SK-N-SH treated with all-trans-retinoic acid at 6 μM for 48 hours (cell line): Measurements from ENCODE around the gene OR4M1.

Experiments
- ARNTL ChIP-seq: fragments of 450-650 bp; formaldehyde crosslinking; IDR thresholded peaks from 2 replicates; pipeline ENCODE4 v1.5.0; 2020; ENCODE audit warnings: low read depth, mild to moderate bottlenecking, moderate library complexity, borderline replicate concordance
- CREB5 ChIP-seq: fragments of 250-450 bp; sonication (Bioruptor Pico); IDR thresholded peaks from 2 replicates; pipeline ENCODE4 v1.5.1; 2020; ENCODE audit warnings: low read depth, mild to moderate bottlenecking, moderate library complexity
- CSDC2 ChIP-seq: fragments of 250-450 bp; sonication (Bioruptor Pico); IDR thresholded peaks from 2 replicates; pipeline ENCODE4 v1.5.0; 2020; ENCODE audit warnings: mild to moderate bottlenecking, moderate library complexity
- CSRNP3 ChIP-seq: fragments of 250-450 bp; sonication (Bioruptor Pico); IDR thresholded peaks from 2 replicates; pipeline ENCODE4 v1.5.1; 2021; ENCODE audit warnings: mild to moderate bottlenecking, moderate library complexity
- PATZ1 ChIP-seq: fragments of 250-450 bp; sonication (Bioruptor Pico); IDR thresholded peaks from 2 replicates; pipeline ENCODE4 v1.8.0; 2020; ENCODE audit warnings: mild to moderate bottlenecking, moderate library complexity, borderline replicate concordance
- RARB ChIP-seq: fragments of 250-450 bp; sonication (Bioruptor Pico); IDR thresholded peaks from 2 replicates; pipeline ENCODE4 v1.8.0; 2021; ENCODE audit warnings: mild to moderate bottlenecking, moderate library complexity
- SNAI2 ChIP-seq: fragments of 250-450 bp; sonication (Bioruptor Pico); IDR thresholded peaks from 2 replicates; pipeline ENCODE4 v1.5.0; 2020; ENCODE audit warnings: mild to moderate bottlenecking, moderate library complexity
- TOX ChIP-seq: fragments of 250-450 bp; sonication (Bioruptor Pico); IDR thresholded peaks from 2 replicates; pipeline ENCODE4 v1.8.0; 2021; ENCODE audit warnings: mild to moderate bottlenecking, moderate library complexity, borderline replicate concordance
- ZFP3 ChIP-seq: fragments of 250-450 bp; sonication (Bioruptor Pico); IDR thresholded peaks from 2 replicates; pipeline ENCODE4 v1.5.0; 2020; ENCODE audit warnings: mild to moderate bottlenecking, moderate library complexity
- ZNF565 ChIP-seq: fragments of 450-650 bp; formaldehyde crosslinking; conservative IDR thresholded peaks from 2 replicates; pipeline ENCODE4 v1.5.0; 2020; ENCODE audit warnings: low read depth, mild to moderate bottlenecking, moderate library complexity
- ZNF70 ChIP-seq: fragments of 450-650 bp; formaldehyde crosslinking; IDR thresholded peaks from 2 replicates; pipeline ENCODE4 v1.5.0; 2020; ENCODE audit warnings: mild to moderate bottlenecking, moderate library complexity

- TF ChIP-seq CSRNP3 (CRISPR knock-in tag) (no peak), ZNF70 (no peak), ARNTL (CRISPR knock-in tag) (no peak), ZFP3 (no peak), TOX (no peak), SNAI2 (no peak), CSDC2 (no peak), RARB (CRISPR knock-in tag) (no peak), CREB5 (CRISPR knock-in tag) (no peak), PATZ1 (CRISPR knock-in tag) (no peak), ZNF565 (CRISPR knock-in tag) (no peak)
Measured at GRCh38 chr14:19823765-19824164, 50.5 kb downstream of the OR4M1 start.
